HCT116 (cell line): ENCODE data around the gene GIPC3. TPM values are rescaled to one million over a fixed set of nuclear protein-coding genes. Genes with fewer than 3 reads are reported as not detected.

Source experiments
- ATAC-seq: fragments of 200-7000 bp; cut with Tn5 transposase; 2 replicates; pipeline ENCODE4 v1.9.1; 2020; ENCODE audit warnings: mild to moderate bottlenecking, moderate library complexity
- BruUV-seq: library from RNA; stranded (reverse); fragments of 400-500 nt; replicated peaks from 2 replicates; lab custom pipeline; 2021; lab: Mats Ljungman, UMichigan
- CTCF ChIA-PET: fragments of 300-600 bp; sonication (Branson Sonifier 250); formaldehyde crosslinking; loops from one replicate; lab custom pipeline; 2021; ENCODE audit warnings: antibody characterized with exemption; lab: Charles Lee
- POLR2A ChIA-PET: fragments of 300-600, 350-600 bp; sonication (Branson Sonifier 250); formaldehyde crosslinking; loops from one replicate; lab custom pipeline; 2021; ENCODE audit warnings: antibody characterized with exemption; lab: Charles Lee
- RAD21 ChIA-PET, 2 experiments: fragments of 300-600 bp; sonication (Branson Sonifier 250); formaldehyde crosslinking; loops; one replicate each; lab custom pipeline; 2023; ENCODE audit warnings: low total read pairs in 2 of 2; ENCODE audit not compliant: uncharacterized antibody in 2 of 2, unreplicated experiment in 2 of 2, low non-redundant PET in 1 of 2; lab: Charles Lee
- DNase-seq: peaks from one replicate; pipeline ENCODE4 v3.0.0-alpha.2; 2010; ENCODE audit warnings: low read depth, low spot score
- H2AFZ ChIP-seq: fragments of 200-600 bp; shearing (Covaris generic), sonication (generic); 2 replicates; pipeline ENCODE4 v1.6.1; 2017; ENCODE audit warnings: low read depth, mixed run types, mixed read lengths, antibody characterized with exemption, low read length; ENCODE audit not compliant: poor library complexity, severe bottlenecking
- H3K27ac ChIP-seq: 2 replicates; pipeline ENCODE4 v1.5.1; 2012; ENCODE audit warnings: low read depth, low read length
- H3K27me3 ChIP-seq: fragments of 200-600 bp; sonication (generic); 2 replicates; pipeline ENCODE4 v1.6.1; 2016; ENCODE audit warnings: mixed run types, low read length, mixed read lengths; ENCODE audit not compliant: insufficient read depth
- H3K36me3 ChIP-seq, 2 experiments: fragments of 200-500 bp in 1 of 2; fragments of 200-600 bp in 1 of 2; sonication (Bioruptor generic) in 1 of 2; sonication (generic) in 1 of 2; 2 replicates each; pipeline versions ENCODE4 v1.5.1 to v1.6.1; 2014 to 2016; ENCODE audit warnings: low read length in 2 of 2, inconsistent platforms in 1 of 2, mixed read lengths in 1 of 2, mixed run types in 1 of 2; ENCODE audit not compliant: insufficient read depth in 2 of 2, control insufficient read depth in 1 of 2
- H3K4me1 ChIP-seq, 2 experiments: fragments of 200-600 bp in 1 of 2; sonication (generic) in 1 of 2; 2 replicates each; pipeline versions ENCODE4 v1.5.1 to v1.6.1; 2012 to 2017; ENCODE audit warnings: low read length in 2 of 2, inconsistent platforms in 1 of 2, mild to moderate bottlenecking in 1 of 2, mixed read lengths in 1 of 2, mixed run types in 1 of 2, moderate library complexity in 1 of 2; ENCODE audit not compliant: insufficient read depth in 2 of 2, control insufficient read depth in 1 of 2
- H3K4me2 ChIP-seq: fragments of 200-600 bp; sonication (generic); 2 replicates; pipeline ENCODE4 v1.6.1; 2017; ENCODE audit warnings: mixed run types, low read length, mixed read lengths
- H3K4me3 ChIP-seq, 2 experiments: fragments of 200-600 bp in 1 of 2; sonication (generic) in 1 of 2; replicated peaks in 1 of 2; 2 replicates each; pipeline ENCODE4 v1.5.1; 2011 to 2016; ENCODE audit warnings: low read length in 2 of 2, control low read depth in 1 of 2, low read depth in 1 of 2, mild to moderate bottlenecking in 1 of 2, mixed read lengths in 1 of 2, mixed run types in 1 of 2
- H3K79me2 ChIP-seq: fragments of 200-600 bp; sonication (generic); 2 replicates; pipeline ENCODE4 v1.6.1; 2017; ENCODE audit warnings: mild to moderate bottlenecking, mixed run types, low read length, moderate library complexity, mixed read lengths; ENCODE audit not compliant: insufficient read depth
- H3K9ac ChIP-seq: fragments of 200-600 bp; sonication (generic); 2 replicates; pipeline ENCODE4 v1.6.1; 2016; ENCODE audit warnings: low read length, mixed read lengths
- H3K9me2 ChIP-seq: fragments of 200-600 bp; sonication (generic), shearing (Covaris generic); 2 replicates; pipeline ENCODE4 v1.6.1; 2017; ENCODE audit warnings: mixed run types, mild to moderate bottlenecking, moderate library complexity; ENCODE audit not compliant: insufficient read depth
- H3K9me3 ChIP-seq, 2 experiments: fragments of 200-500 bp in 1 of 2; fragments of 200-600 bp in 1 of 2; sonication (Bioruptor generic) in 1 of 2; sonication (generic) in 1 of 2; 2 replicates each; pipeline ENCODE4 v1.6.1; 2014 to 2017; ENCODE audit warnings: low read length in 2 of 2, mixed read lengths in 2 of 2, inconsistent platforms in 1 of 2, low read depth in 1 of 2, mild to moderate bottlenecking in 1 of 2, mixed run types in 1 of 2, moderate library complexity in 1 of 2; ENCODE audit not compliant: control insufficient read depth in 1 of 2, insufficient read depth in 1 of 2
- H4K20me1 ChIP-seq: fragments of 200-600 bp; sonication (generic), shearing (Covaris generic); 2 replicates; pipeline ENCODE4 v1.6.1; 2017; ENCODE audit warnings: mixed run types, mild to moderate bottlenecking, moderate library complexity; ENCODE audit not compliant: insufficient read depth
- ATF3 ChIP-seq: IDR thresholded peaks from 2 replicates; pipeline ENCODE4 v1.6.1; 2012
- EZH2 ChIP-seq: fragments of 200-600 bp; sonication (generic); IDR thresholded peaks from 2 replicates; pipeline ENCODE4 v1.6.1; 2017; ENCODE audit warnings: antibody characterized with exemption, mixed run types
- FOSL1 ChIP-seq: IDR thresholded peaks from 2 replicates; pipeline ENCODE4 v1.6.1; 2012; ENCODE audit warnings: low read depth
- POLR2AphosphoS5 ChIP-seq: IDR thresholded peaks from 2 replicates; pipeline ENCODE4 v1.6.1; 2011; ENCODE audit warnings: mild to moderate bottlenecking, low read depth, low read length, moderate library complexity
- SP1 ChIP-seq: IDR thresholded peaks from 2 replicates; pipeline ENCODE4 v1.6.1; 2012; ENCODE audit warnings: low read depth
- SRF ChIP-seq: IDR thresholded peaks from 2 replicates; pipeline ENCODE4 v1.6.1; 2012; ENCODE audit warnings: low read depth
- TCF7L2 ChIP-seq: IDR thresholded peaks from 2 replicates; pipeline ENCODE4 v1.7.0; 2011; ENCODE audit warnings: borderline replicate concordance, inconsistent platforms; ENCODE audit not compliant: insufficient read depth, insufficient read length; ENCODE audit errors: extremely low read depth
- ZFX ChIP-seq: fragments of 450-650 bp; IDR thresholded peaks from 2 replicates; pipeline ENCODE4 v1.6.1; 2017
- ZNF274 ChIP-seq: fragments of 200-500 bp; sonication (Bioruptor generic); IDR thresholded peaks from 2 replicates; pipeline ENCODE4 v1.6.1; 2014; ENCODE audit warnings: mild to moderate bottlenecking, low read depth, low read length, inconsistent platforms
- intact Hi-C: fragments of 100-400 bp; cut with micrococcal nuclease; formaldehyde crosslinking; loops from 2 replicates; pipeline ENCODE4 v1.10.0; 2022
- total RNA-seq: library from RNA; stranded (reverse); gene quantifications from one replicate; pipeline ENCODE4 v1.2.1, GENCODE V29; 2021; ENCODE audit not compliant: unreplicated experiment
- TF ChIP-seq, protein P1 (sequence below): IDR thresholded peaks from 2 replicates; pipeline ENCODE4 v1.6.1; 2012; ENCODE audit warnings: low read depth

Gene GIPC3
- total RNA-seq, 1 experiment from 2014 or later = not detected

- intact Hi-C loops = no loop called here
- Histone ChIP-seq H3K9me2 (no peaks in the 10 kb centered on the region), H3K27ac (no peak overlapping the region), H3K9ac (no peak overlapping the region), H2AFZ (no peak overlapping the region), H3K4me2 (peak overlapping the region; percentile 83), H3K4me3 (peak overlapping the region in 1 of 2 experiments; percentile 64; a peak in 1 of 4 replicates), H4K20me1 (no peaks in the 10 kb centered on the region), H3K36me3 (no peaks in the 10 kb centered on the region), H3K4me1 (peaks cover 13 to 28% of the 10 kb centered on the region in 2 experiments), H3K79me2 (no peaks in the 10 kb centered on the region)
- CTCF ChIA-PET = no interaction called here
- no peak for DNase-seq
- POLR2A ChIA-PET = no interaction called here
- no peak for ATAC-seq
- TF ChIP-seq, protein P1, sequence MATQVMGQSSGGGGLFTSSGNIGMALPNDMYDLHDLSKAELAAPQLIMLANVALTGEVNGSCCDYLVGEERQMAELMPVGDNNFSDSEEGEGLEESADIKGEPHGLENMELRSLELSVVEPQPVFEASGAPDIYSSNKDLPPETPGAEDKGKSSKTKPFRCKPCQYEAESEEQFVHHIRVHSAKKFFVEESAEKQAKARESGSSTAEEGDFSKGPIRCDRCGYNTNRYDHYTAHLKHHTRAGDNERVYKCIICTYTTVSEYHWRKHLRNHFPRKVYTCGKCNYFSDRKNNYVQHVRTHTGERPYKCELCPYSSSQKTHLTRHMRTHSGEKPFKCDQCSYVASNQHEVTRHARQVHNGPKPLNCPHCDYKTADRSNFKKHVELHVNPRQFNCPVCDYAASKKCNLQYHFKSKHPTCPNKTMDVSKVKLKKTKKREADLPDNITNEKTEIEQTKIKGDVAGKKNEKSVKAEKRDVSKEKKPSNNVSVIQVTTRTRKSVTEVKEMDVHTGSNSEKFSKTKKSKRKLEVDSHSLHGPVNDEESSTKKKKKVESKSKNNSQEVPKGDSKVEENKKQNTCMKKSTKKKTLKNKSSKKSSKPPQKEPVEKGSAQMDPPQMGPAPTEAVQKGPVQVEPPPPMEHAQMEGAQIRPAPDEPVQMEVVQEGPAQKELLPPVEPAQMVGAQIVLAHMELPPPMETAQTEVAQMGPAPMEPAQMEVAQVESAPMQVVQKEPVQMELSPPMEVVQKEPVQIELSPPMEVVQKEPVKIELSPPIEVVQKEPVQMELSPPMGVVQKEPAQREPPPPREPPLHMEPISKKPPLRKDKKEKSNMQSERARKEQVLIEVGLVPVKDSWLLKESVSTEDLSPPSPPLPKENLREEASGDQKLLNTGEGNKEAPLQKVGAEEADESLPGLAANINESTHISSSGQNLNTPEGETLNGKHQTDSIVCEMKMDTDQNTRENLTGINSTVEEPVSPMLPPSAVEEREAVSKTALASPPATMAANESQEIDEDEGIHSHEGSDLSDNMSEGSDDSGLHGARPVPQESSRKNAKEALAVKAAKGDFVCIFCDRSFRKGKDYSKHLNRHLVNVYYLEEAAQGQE = no peak
- TF ChIP-seq POLR2AphosphoS5 (no peak), FOSL1 (no peak), SRF (no peak), ATF3 (no peak), EZH2 (no peak)
- TF ChIP-seq, all 23 proteins: peak for 0
- TSS peak; percentile 60 for BruUV-seq
- Histone ChIP-seq H3K27me3 (no peaks in the 10 kb centered on the region), H3K9me3 (no peaks in the 10 kb centered on the region)
- RAD21 ChIA-PET = no interaction called here
Observed at GRCh38 chr19:3605361-3605760, 20.1 kb downstream of the GIPC3 start.

DNA sequence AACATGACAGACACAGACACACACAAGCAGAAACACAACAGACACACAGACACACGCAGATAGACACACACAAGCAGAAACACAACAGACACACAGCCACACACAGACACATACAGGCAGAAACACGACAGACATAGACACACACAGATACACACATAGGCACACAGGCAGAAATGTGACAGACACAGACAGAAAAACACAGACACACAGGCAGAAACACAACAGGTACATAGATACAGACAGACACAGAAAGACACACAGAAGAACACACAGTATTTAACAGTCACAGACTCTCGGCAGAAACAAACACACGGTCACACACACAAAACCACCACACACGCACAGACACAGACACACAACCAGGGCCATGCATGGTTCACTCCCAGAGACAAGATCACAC is 20.5 kb downstream of the GIPC3 start:
- Histone ChIP-seq H4K20me1 (no peaks in the 10 kb centered on the region), H3K36me3 (no peaks in the 10 kb centered on the region), H3K27me3 (no peaks in the 10 kb centered on the region), H3K4me3 (peak overlapping the region; percentile 64 to 67), H3K79me2 (no peaks in the 10 kb centered on the region), H3K27ac (peak overlapping the region; percentile 79; the same call in 1 of the 2 replicates), H3K4me2 (peak overlapping the region; percentile 83), H3K9ac (peak overlapping the region; percentile 67), H3K9me3 (no peaks in the 10 kb centered on the region), H3K4me1 (peaks cover 13 to 28% of the 10 kb centered on the region in 2 experiments), H3K9me2 (no peaks in the 10 kb centered on the region), H2AFZ (no peak overlapping the region)
- intact Hi-C loops = no loop called here
- DNase-seq (no peak), ATAC-seq (peak; percentile 1; the same call in 1 of the 2 replicates)
- CTCF ChIA-PET = no interaction called here
- no TSS peak for BruUV-seq
- RAD21 ChIA-PET = no interaction called here
- POLR2A ChIA-PET = no interaction called here
- TF ChIP-seq, protein P1 = no peak
- TF ChIP-seq ZNF274 (no peak), SP1 (no peak), ZFX (no peak), TCF7L2 (no peak), EZH2 (no peak)
